OCI-LY7 (cell line): ENCODE measurements around the gene EMSY. TPM values are rescaled to one million over a fixed set of nuclear protein-coding genes. Genes with fewer than 3 reads are reported as not detected.

ENCODE experiments used
- BruUV-seq: library from RNA; stranded (reverse); fragments of 400-500 nt; replicated peaks from 2 replicates; lab custom pipeline; 2021; lab: Mats Ljungman, UMichigan
- CTCF ChIA-PET: fragments of 300-600 bp; sonication (Branson Sonifier 250); formaldehyde crosslinking; loops from one replicate; lab custom pipeline; 2022; ENCODE audit warnings: antibody characterized with exemption; ENCODE audit not compliant: unreplicated experiment; lab: Charles Lee
- POLR2A ChIA-PET: fragments of 300-600 bp; sonication (Branson Sonifier 250); formaldehyde crosslinking; loops from one replicate; lab custom pipeline; 2022; ENCODE audit warnings: antibody characterized with exemption; lab: Charles Lee
- DNase-seq: peaks from one replicate; pipeline ENCODE4 v3.0.0-alpha.2; 2015; ENCODE audit warnings: low spot score
- H2AFZ ChIP-seq: fragments of 200-600 bp; sonication (generic), shearing (Covaris generic); 2 replicates; pipeline ENCODE4 v1.6.1; 2014; ENCODE audit warnings: mild to moderate bottlenecking, antibody characterized with exemption, low read length, moderate library complexity
- H3K27ac ChIP-seq: fragments of 200-600 bp; sonication (generic); 2 replicates; pipeline ENCODE4 v1.5.1; 2014; ENCODE audit warnings: mixed run types, low read depth, mild to moderate bottlenecking, moderate library complexity, low read length, inconsistent platforms; ENCODE audit not compliant: poor library complexity, severe bottlenecking
- H3K36me3 ChIP-seq: fragments of 200-600 bp; sonication (generic); 2 replicates; pipeline ENCODE4 v1.6.1; 2014; ENCODE audit warnings: mild to moderate bottlenecking, antibody characterized with exemption, low read length, moderate library complexity, mixed read lengths; ENCODE audit not compliant: insufficient read depth
- H3K4me1 ChIP-seq: fragments of 200-600 bp; sonication (generic); 2 replicates; pipeline ENCODE4 v1.5.1; 2014; ENCODE audit warnings: mild to moderate bottlenecking, low read length; ENCODE audit not compliant: insufficient read depth, poor library complexity, severe bottlenecking
- H3K4me2 ChIP-seq: fragments of 200-600 bp; sonication (generic); 2 replicates; pipeline ENCODE4 v1.6.1; 2014; ENCODE audit warnings: mild to moderate bottlenecking, low read length
- H3K4me3 ChIP-seq: fragments of 200-600 bp; sonication (generic); 2 replicates; pipeline ENCODE4 v1.5.1; 2014; ENCODE audit warnings: mild to moderate bottlenecking, low read depth, low read length; ENCODE audit not compliant: poor library complexity, severe bottlenecking
- H3K79me2 ChIP-seq: fragments of 200-600 bp; sonication (generic); 2 replicates; pipeline ENCODE4 v1.6.1; 2016; ENCODE audit warnings: low read depth, mild to moderate bottlenecking, low read length, moderate library complexity, mixed read lengths; ENCODE audit not compliant: insufficient read depth
- H3K9me2 ChIP-seq: fragments of 200-600 bp; sonication (generic); 2 replicates; pipeline ENCODE4 v1.6.1; 2016; ENCODE audit warnings: mild to moderate bottlenecking, low read length, mixed read lengths; ENCODE audit not compliant: insufficient read depth
- H3K9me3 ChIP-seq: fragments of 200-600 bp; sonication (generic); 2 replicates; pipeline ENCODE4 v1.6.1; 2014; ENCODE audit warnings: mild to moderate bottlenecking, mixed run types, low read length, mixed read lengths
- H4K20me1 ChIP-seq: fragments of 200-600 bp; sonication (generic); 2 replicates; pipeline ENCODE4 v1.6.1; 2014; ENCODE audit warnings: mild to moderate bottlenecking, antibody characterized with exemption, low read length, moderate library complexity, mixed read lengths; ENCODE audit not compliant: insufficient read depth
- EZH2phosphoT487 ChIP-seq: fragments of 200-600 bp; sonication (generic); IDR thresholded peaks from 2 replicates; pipeline ENCODE4 v1.6.1; 2018; ENCODE audit warnings: low read depth, borderline replicate concordance, mild to moderate bottlenecking, mixed run types, antibody characterized with exemption, low read length, moderate library complexity, mixed read lengths
- intact Hi-C: fragments of 100-400 bp; cut with micrococcal nuclease; formaldehyde crosslinking; loops from one replicate; pipeline ENCODE4 v1.10.0; 2022; ENCODE audit not compliant: unreplicated experiment
- total RNA-seq, 2 experiments: library from RNA; depleted of rRNA in 1 of 2; stranded (reverse); fragments of >200 nt in 1 of 2; shearing (Covaris generic) in 1 of 2; gene quantifications; 2 replicates each; pipeline ENCODE4 v1.2.3, GENCODE V29; 2014 to 2022
- TF ChIP-seq, protein P1 (sequence below): fragments of 200-600 bp; sonication (generic); conservative IDR thresholded peaks from 2 replicates; pipeline ENCODE4 v1.5.1; 2014; ENCODE audit warnings: mild to moderate bottlenecking, antibody characterized with exemption, low read length, moderate library complexity, mixed read lengths

EMSY gene
- total RNA-seq, 2 experiments from 2014 or later, result 26.3 to 29.8 TPM

DNA sequence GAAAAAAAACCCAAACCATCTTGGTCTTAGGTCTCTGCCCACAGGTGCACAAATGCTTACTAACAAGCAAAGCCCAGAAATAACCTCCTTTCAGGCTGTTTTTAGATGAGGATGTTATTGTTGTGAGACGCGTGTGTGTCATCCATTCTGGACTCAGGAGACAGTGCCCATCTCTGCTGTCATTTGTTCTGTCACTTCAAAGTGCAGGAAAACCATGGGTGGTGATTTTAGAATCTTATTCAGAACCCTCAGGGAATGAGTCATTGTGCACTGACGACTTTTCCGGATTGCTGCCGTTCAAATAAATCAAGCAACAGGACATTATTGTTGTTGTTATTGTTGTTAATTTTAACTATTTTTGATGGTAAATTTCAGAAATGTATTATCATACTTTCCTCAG lies 115.4 kb downstream of the EMSY start:
- Histone ChIP-seq H3K9me2 (no peaks in the 10 kb centered on the region), H3K4me1 (no peaks in the 10 kb centered on the region), H4K20me1 (no peaks in the 10 kb centered on the region), H3K27ac (no peak overlapping the region), H3K4me2 (no peak overlapping the region), H3K9me3 (no peaks in the 10 kb centered on the region), H2AFZ (no peak overlapping the region), H3K79me2 (no peaks in the 10 kb centered on the region), H3K4me3 (no peak overlapping the region), H3K36me3 (no peaks in the 10 kb centered on the region)
- DNase-seq, result no peak
- intact Hi-C loops, result no loop called here
- POLR2A ChIA-PET, result no interaction called here
- TF ChIP-seq, protein P1, sequence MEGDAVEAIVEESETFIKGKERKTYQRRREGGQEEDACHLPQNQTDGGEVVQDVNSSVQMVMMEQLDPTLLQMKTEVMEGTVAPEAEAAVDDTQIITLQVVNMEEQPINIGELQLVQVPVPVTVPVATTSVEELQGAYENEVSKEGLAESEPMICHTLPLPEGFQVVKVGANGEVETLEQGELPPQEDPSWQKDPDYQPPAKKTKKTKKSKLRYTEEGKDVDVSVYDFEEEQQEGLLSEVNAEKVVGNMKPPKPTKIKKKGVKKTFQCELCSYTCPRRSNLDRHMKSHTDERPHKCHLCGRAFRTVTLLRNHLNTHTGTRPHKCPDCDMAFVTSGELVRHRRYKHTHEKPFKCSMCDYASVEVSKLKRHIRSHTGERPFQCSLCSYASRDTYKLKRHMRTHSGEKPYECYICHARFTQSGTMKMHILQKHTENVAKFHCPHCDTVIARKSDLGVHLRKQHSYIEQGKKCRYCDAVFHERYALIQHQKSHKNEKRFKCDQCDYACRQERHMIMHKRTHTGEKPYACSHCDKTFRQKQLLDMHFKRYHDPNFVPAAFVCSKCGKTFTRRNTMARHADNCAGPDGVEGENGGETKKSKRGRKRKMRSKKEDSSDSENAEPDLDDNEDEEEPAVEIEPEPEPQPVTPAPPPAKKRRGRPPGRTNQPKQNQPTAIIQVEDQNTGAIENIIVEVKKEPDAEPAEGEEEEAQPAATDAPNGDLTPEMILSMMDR, result no peak
- no peak for TF ChIP-seq EZH2phosphoT487
- CTCF ChIA-PET, result no interaction called here
- no TSS peak for BruUV-seq

DNA sequence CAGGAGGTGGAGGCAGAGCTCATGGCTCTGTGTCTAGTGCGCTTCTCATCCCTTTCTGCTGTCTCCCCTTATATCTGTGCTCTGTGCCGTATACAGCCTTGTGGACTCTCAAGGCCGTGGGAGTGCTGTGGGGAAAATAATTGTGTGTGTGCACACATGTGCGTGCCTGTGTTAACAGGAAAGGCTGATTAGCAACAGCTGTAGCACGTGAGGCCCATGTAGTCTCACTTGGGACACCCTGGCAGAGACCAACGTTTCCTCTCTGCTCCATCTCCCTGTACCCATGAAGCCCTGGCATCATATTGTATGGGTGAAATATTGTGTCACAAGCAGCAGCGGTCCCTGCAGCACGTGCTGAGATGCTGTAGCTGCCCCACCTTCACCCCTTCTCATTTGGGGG lies 116.4 kb downstream of the EMSY start:
- Histone ChIP-seq H4K20me1 (no peaks in the 10 kb centered on the region), H3K36me3 (no peaks in the 10 kb centered on the region), H3K4me1 (no peaks in the 10 kb centered on the region), H3K9me3 (no peaks in the 10 kb centered on the region), H3K79me2 (no peaks in the 10 kb centered on the region), H3K4me2 (no peak overlapping the region), H3K9me2 (no peaks in the 10 kb centered on the region), H3K27ac (no peak overlapping the region), H3K4me3 (no peak overlapping the region), H2AFZ (no peak overlapping the region)
- DNase-seq, result no peak
- no TSS peak for BruUV-seq
- POLR2A ChIA-PET, result no interaction called here
- intact Hi-C loops, result no loop called here
- TF ChIP-seq, protein P1, result no peak
- TF ChIP-seq EZH2phosphoT487, result no peak
- CTCF ChIA-PET, result no interaction called here

DNA sequence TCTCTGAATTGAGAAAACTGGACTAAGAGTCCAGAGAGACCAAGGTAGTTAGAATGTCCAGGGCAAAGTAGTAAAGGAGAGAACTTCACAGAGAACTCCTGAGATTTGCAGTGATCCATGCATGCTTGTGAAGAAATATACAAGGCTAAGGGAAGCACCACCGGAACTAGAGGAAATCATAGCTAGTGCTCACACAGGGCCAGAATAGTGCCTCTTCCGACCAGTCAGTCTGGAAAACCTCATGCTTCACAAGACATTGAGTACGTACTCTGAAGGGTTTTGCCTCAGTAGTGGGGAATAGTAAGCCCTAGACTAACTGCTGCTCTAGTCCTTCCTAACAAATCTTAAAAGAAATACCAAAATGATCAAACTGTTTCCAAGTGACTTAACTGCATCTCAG lies 117.7 kb downstream of the EMSY start:
- H3K4me3 ChIP-seq, result no peak overlapping the region
- CTCF ChIA-PET, result no interaction called here
- H3K36me3 ChIP-seq, result no peaks in the 10 kb centered on the region
- H2AFZ ChIP-seq, result no peak overlapping the region
- H3K9me3 ChIP-seq, result no peaks in the 10 kb centered on the region
- no peak overlapping the region for H3K4me2 ChIP-seq
- intact Hi-C loops, result no loop called here
- no peaks in the 10 kb centered on the region for H3K4me1 ChIP-seq
- DNase-seq, result no peak
- no TSS peak for BruUV-seq
- TF ChIP-seq, protein P1, result no peak
- no peak for TF ChIP-seq EZH2phosphoT487
- no peak overlapping the region for H3K27ac ChIP-seq
- no peaks in the 10 kb centered on the region for H3K9me2 ChIP-seq
- no peaks in the 10 kb centered on the region for H3K79me2 ChIP-seq
- POLR2A ChIA-PET, result no interaction called here
- H4K20me1 ChIP-seq, result no peaks in the 10 kb centered on the region
